Psoas muscle (tissue), 8 donors: ENCODE results near the gene PSMB5. TPM values are rescaled to one million over a fixed set of nuclear protein-coding genes. Genes with fewer than 3 reads are reported as not detected.

ENCODE experiments used
- ATAC-seq, 4 donors: fragments of 200-7000 bp; cut with Tn5 transposase; one replicate each; pipeline ENCODE4 v1.9.1; 2020; ENCODE audit warnings: moderate library complexity in 3 of 4, mild to moderate bottlenecking in 2 of 4
- DNase-seq, 2 donors: peaks; one replicate each; pipeline ENCODE4 v3.0.0-alpha.2; 2020
- H3K27ac ChIP-seq: fragments of 200-600 bp; one replicate; pipeline ENCODE4 v1.8.0; 2022
- H3K27me3 ChIP-seq, 3 donors: fragments of 200-600 bp in 1 of 3; one replicate each; pipeline versions ENCODE4 v1.6.1 to v1.8.0; 2013 to 2022; ENCODE audit warnings: low read length in 2 of 3, mild to moderate bottlenecking in 2 of 3, moderate library complexity in 1 of 3; ENCODE audit not compliant: insufficient read depth in 3 of 3
- H3K36me3 ChIP-seq, 2 donors: fragments of 200-600 bp in 1 of 2; one replicate each; pipeline versions ENCODE4 v1.6.1 to v1.8.0; 2013 to 2022; ENCODE audit warnings: low read depth in 1 of 2, mild to moderate bottlenecking in 1 of 2, moderate library complexity in 1 of 2; ENCODE audit not compliant: insufficient read depth in 1 of 2
- H3K4me1 ChIP-seq: fragments of 200-600 bp; one replicate; pipeline ENCODE4 v1.8.0; 2022
- H3K4me3 ChIP-seq: fragments of 200-600 bp; one replicate; pipeline ENCODE4 v1.8.0; 2022; ENCODE audit warnings: mild to moderate bottlenecking
- H3K9me3 ChIP-seq: fragments of 200-600 bp; one replicate; pipeline ENCODE4 v1.8.0; 2022
- CTCF ChIP-seq: fragments of 200-600 bp; IDR thresholded peaks from one replicate; pipeline ENCODE4 v1.8.0; 2022; ENCODE audit warnings: antibody characterized with exemption
- whole genome bisulfite sequencing, 3 donors: extraction: QIAGEN DNeasy Blood & Tissue Kit; methylation state at CpG; one replicate each; pipeline versions ENCODE4 v1.1.6 to v1.1.7; 2013; 5-methylcytosine and 5-hydroxymethylcytosine counted together
- intact Hi-C, 2 donors: fragments of 100-400 bp; cut with DNase I; formaldehyde crosslinking; loops; one replicate each; pipeline versions ENCODE4 v1.11.0 to v1.14.2; 2022
- polyA plus RNA-seq, 3 donors: library from polyadenylated mRNA; stranded (reverse); fragments of 200-250 nt; gene quantifications; one replicate each; pipeline ENCODE4 v1.2.3, GENCODE V29; 2013
- total RNA-seq, 4 donors: library from RNA; stranded (reverse); fragmentation: NEBNext Ultra II Directional in 2 of 4; extraction: Animal tissue kit (Norgen Biotek cat#: 25700) in 2 of 4; gene quantifications; one replicate each; pipeline versions ENCODE4 v1.2.1 to v1.2.4, GENCODE V29; 2021 to 2023
- donor health status: healthy with polysubstance abuse.
- donor health status: DM: no; HTN: no; CAD: no; lungs with moderate emphysema.
- donor health status: Bipolar disorder and iron deficiency.
- donor health status: healthy.
- donor health status: DM: yes; HTN: yes; CAD: no.
- donor health status: DM: no; HTN: no; CAD: no.
- donor health status: DM: no; HTN: no; CAD: no.
- donor health status: DM: yes; HTN: yes; CAD: no.

The PSMB5 gene
- total and polyA plus RNA-seq, 7 donors = 156 to 619 (median 304) TPM

GRCh38 chr14:22981090-22981875 lies 53.4 kb downstream of the PSMB5 start:
- Histone ChIP-seq H3K4me1 (peaks cover 14% of the 10 kb centered on the region), H3K27ac (no peak overlapping the region), H3K36me3 (no peaks in the 10 kb centered on the region), H3K4me3 (peak overlapping the region; percentile 71), H3K27me3 (peaks cover 0 to 38% (median 20%) of the 10 kb centered on the region in 3 donors), H3K9me3 (no peaks in the 10 kb centered on the region)
- ATAC-seq (peak in 2 of 4 donors; percentile 7 to 14), DNase-seq (no peak)
- no peak for TF ChIP-seq CTCF
- intact Hi-C loops = loop anchor here (5.0 to 10.0 kb wide), 2 partner anchors 46 to 424 kb away; no protein-coding TSS in a partner anchor
- 1 to 3% (median 2%) methylated on average over 53 to 76 of the region's 76 CpGs for WGBS, 3 donors

GRCh38 chr14:22980672-22981089 lies 54.0 kb downstream of the PSMB5 start:
- intact Hi-C loops = loop anchor here (5.0 to 10.0 kb wide), 2 partner anchors 46 to 423 kb away; no protein-coding TSS in a partner anchor
- peak in 1 of 2 donors; percentile 21 for DNase-seq

GRCh38 chr14:22979748-22980392 lies 54.8 kb downstream of the PSMB5 start:
- no peak for ATAC-seq
- Histone ChIP-seq H3K4me1 (peaks cover 14% of the 10 kb centered on the region), H3K9me3 (no peaks in the 10 kb centered on the region), H3K36me3 (no peaks in the 10 kb centered on the region), H3K4me3 (peak overlapping the region; percentile 71), H3K27me3 (peaks cover 0 to 38% (median 20%) of the 10 kb centered on the region in 3 donors), H3K27ac (no peak overlapping the region)
- intact Hi-C loops = loop anchor here (5.0 to 10.0 kb wide), 2 partner anchors 45 to 423 kb away; no protein-coding TSS in a partner anchor
- WGBS, 3 donors = 51 to 63% (median 53%) methylated on average over 8 of the region's 8 CpGs
- DNase-seq = no peak
- no peak for TF ChIP-seq CTCF

More at GRCh38 chr14:22980672-22981089, 54.0 kb downstream of the PSMB5 start:
- Histone ChIP-seq H3K9me3 (no peaks in the 10 kb centered on the region), H3K27me3 (peaks cover 0 to 38% (median 20%) of the 10 kb centered on the region in 3 donors), H3K4me3 (peak overlapping the region; percentile 71), H3K36me3 (no peaks in the 10 kb centered on the region), H3K4me1 (peaks cover 14% of the 10 kb centered on the region), H3K27ac (no peak overlapping the region)
- no peak for TF ChIP-seq CTCF
- 1 to 4% (median 2%) methylated on average over 12 to 41 of the region's 41 CpGs for WGBS, 3 donors
- no peak for ATAC-seq

GRCh38 chr14:22978981-22979671 lies 55.6 kb downstream of the PSMB5 start:
- WGBS, 3 donors = 58 to 71% (median 62%) methylated on average over 5 of the region's 5 CpGs
- Histone ChIP-seq H3K27me3 (peaks cover 0 to 38% (median 20%) of the 10 kb centered on the region in 3 donors), H3K4me3 (no peak overlapping the region), H3K9me3 (no peaks in the 10 kb centered on the region), H3K36me3 (no peaks in the 10 kb centered on the region), H3K4me1 (peaks cover 14% of the 10 kb centered on the region), H3K27ac (no peak overlapping the region)
- intact Hi-C loops = no loop called here
- no peak for ATAC-seq
- DNase-seq = no peak
- no peak for TF ChIP-seq CTCF
